KMS-11 (cell line): ENCODE measurements around the gene CHMP6.

Source experiments
- H2AFZ ChIP-seq: fragments of 200-600 bp; sonication (generic); 2 replicates; pipeline ENCODE4 v1.6.1; 2016; ENCODE audit warnings: antibody characterized with exemption, mixed run types, low read depth
- H3K27ac ChIP-seq: fragments of 200-600 bp; sonication (generic); 2 replicates; pipeline ENCODE4 v1.6.1; 2016; ENCODE audit warnings: mild to moderate bottlenecking, mixed run types
- H3K27me3 ChIP-seq: fragments of 200-600 bp; sonication (generic); 2 replicates; pipeline ENCODE4 v1.6.1; 2017; ENCODE audit warnings: mild to moderate bottlenecking, low read depth, mixed run types, moderate library complexity; ENCODE audit not compliant: insufficient read depth
- H3K36me3 ChIP-seq: fragments of 200-600 bp; sonication (generic); 2 replicates; pipeline ENCODE4 v1.6.1; 2017; ENCODE audit warnings: mild to moderate bottlenecking, mixed run types; ENCODE audit not compliant: insufficient read depth
- H3K4me1 ChIP-seq: fragments of 200-600 bp; sonication (generic); 2 replicates; pipeline ENCODE4 v1.6.1; 2016; ENCODE audit warnings: mild to moderate bottlenecking, low read depth, mixed run types; ENCODE audit not compliant: poor library complexity, severe bottlenecking
- H3K4me2 ChIP-seq: fragments of 200-600 bp; sonication (generic); 2 replicates; pipeline ENCODE4 v1.7.0; 2016; ENCODE audit warnings: mild to moderate bottlenecking, mixed run types
- H3K4me3 ChIP-seq: fragments of 200-600 bp; sonication (generic); IDR thresholded peaks from 2 replicates; pipeline ENCODE4 v1.6.1; 2017; ENCODE audit warnings: low read depth, low read length, mixed read lengths; ENCODE audit not compliant: insufficient read depth
- H3K79me2 ChIP-seq: fragments of 200-600 bp; sonication (generic); 2 replicates; pipeline ENCODE4 v1.6.1; 2016; ENCODE audit warnings: low read depth, mixed run types; ENCODE audit not compliant: insufficient read depth
- H3K9ac ChIP-seq: fragments of 200-600 bp; sonication (generic); 2 replicates; pipeline ENCODE4 v1.6.1; 2016; ENCODE audit warnings: mild to moderate bottlenecking, mixed run types
- H4K20me1 ChIP-seq: fragments of 200-600 bp; sonication (generic); 2 replicates; pipeline ENCODE4 v1.6.1; 2016; ENCODE audit warnings: mild to moderate bottlenecking, mixed run types; ENCODE audit not compliant: insufficient read depth
- TF ChIP-seq, protein P1 (sequence below): fragments of 200-600 bp; sonication (generic); conservative IDR thresholded peaks from 2 replicates; pipeline ENCODE4 v1.6.1; 2017; ENCODE audit warnings: low read depth, mild to moderate bottlenecking, antibody characterized with exemption, low read length, moderate library complexity, mixed read lengths

The CHMP6 gene

DNA sequence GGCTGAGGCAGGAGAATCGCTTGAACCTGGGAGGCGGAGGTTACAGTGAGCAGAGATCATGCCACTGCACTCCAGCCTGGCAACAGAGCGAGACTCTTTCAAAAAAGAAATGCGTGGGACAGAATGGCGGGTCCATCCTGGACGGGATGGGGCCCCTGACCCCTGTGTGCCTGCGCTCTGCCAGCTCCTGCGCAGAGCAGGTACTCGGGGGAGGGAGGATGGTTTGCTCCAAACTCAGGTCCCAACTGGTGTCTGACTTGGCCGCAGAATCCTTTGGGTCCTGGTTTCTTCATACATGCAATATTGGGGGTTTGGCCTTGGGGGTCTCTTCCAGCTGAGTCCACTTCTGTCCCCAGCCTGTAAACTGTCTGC lies 10.4 kb downstream of the CHMP6 start:
- Histone ChIP-seq H3K36me3 (no peaks in the 10 kb centered on the region; the same call in 1 of the 2 replicates), H3K4me2 (no peak overlapping the region), H3K27me3 (peaks cover 9% of the 10 kb centered on the region; the same call in 1 of the 2 replicates), H3K79me2 (no peaks in the 10 kb centered on the region), H3K9ac (no peak overlapping the region), H3K4me1 (peaks cover 10% of the 10 kb centered on the region), H4K20me1 (no peaks in the 10 kb centered on the region), H3K27ac (no peak overlapping the region), H2AFZ (no peak overlapping the region), H3K4me3 (no peak overlapping the region)
- TF ChIP-seq, protein P1, sequence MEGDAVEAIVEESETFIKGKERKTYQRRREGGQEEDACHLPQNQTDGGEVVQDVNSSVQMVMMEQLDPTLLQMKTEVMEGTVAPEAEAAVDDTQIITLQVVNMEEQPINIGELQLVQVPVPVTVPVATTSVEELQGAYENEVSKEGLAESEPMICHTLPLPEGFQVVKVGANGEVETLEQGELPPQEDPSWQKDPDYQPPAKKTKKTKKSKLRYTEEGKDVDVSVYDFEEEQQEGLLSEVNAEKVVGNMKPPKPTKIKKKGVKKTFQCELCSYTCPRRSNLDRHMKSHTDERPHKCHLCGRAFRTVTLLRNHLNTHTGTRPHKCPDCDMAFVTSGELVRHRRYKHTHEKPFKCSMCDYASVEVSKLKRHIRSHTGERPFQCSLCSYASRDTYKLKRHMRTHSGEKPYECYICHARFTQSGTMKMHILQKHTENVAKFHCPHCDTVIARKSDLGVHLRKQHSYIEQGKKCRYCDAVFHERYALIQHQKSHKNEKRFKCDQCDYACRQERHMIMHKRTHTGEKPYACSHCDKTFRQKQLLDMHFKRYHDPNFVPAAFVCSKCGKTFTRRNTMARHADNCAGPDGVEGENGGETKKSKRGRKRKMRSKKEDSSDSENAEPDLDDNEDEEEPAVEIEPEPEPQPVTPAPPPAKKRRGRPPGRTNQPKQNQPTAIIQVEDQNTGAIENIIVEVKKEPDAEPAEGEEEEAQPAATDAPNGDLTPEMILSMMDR = no peak

GRCh38 chr17:81002409-81003361 lies 11.0 kb downstream of the CHMP6 start:
- Histone ChIP-seq H3K27ac (no peak overlapping the region), H3K9ac (no peak overlapping the region), H3K4me1 (peaks cover 10% of the 10 kb centered on the region), H3K36me3 (no peaks in the 10 kb centered on the region; the same call in 1 of the 2 replicates), H2AFZ (no peak overlapping the region), H4K20me1 (no peaks in the 10 kb centered on the region), H3K27me3 (peaks cover 14% of the 10 kb centered on the region; the same call in 1 of the 2 replicates), H3K79me2 (no peaks in the 10 kb centered on the region), H3K4me2 (no peak overlapping the region), H3K4me3 (no peak overlapping the region)
- TF ChIP-seq, protein P1 = no peak

- TF ChIP-seq, protein P1 = no peak
- no peaks in the 10 kb centered on the region for H3K36me3 ChIP-seq
- no peak overlapping the region for H3K27ac ChIP-seq
- peaks cover 10% of the 10 kb centered on the region for H3K4me1 ChIP-seq
- no peaks in the 10 kb centered on the region for H3K79me2 ChIP-seq
- H3K4me3 ChIP-seq = no peak overlapping the region
- H3K4me2 ChIP-seq = no peak overlapping the region
- H4K20me1 ChIP-seq = no peaks in the 10 kb centered on the region
- H2AFZ ChIP-seq = no peak overlapping the region
- H3K27me3 ChIP-seq = peaks cover 26% of the 10 kb centered on the region
- H3K9ac ChIP-seq = no peak overlapping the region
Observed at GRCh38 chr17:81003711-81004475, 12.3 kb downstream of the CHMP6 start.

DNA sequence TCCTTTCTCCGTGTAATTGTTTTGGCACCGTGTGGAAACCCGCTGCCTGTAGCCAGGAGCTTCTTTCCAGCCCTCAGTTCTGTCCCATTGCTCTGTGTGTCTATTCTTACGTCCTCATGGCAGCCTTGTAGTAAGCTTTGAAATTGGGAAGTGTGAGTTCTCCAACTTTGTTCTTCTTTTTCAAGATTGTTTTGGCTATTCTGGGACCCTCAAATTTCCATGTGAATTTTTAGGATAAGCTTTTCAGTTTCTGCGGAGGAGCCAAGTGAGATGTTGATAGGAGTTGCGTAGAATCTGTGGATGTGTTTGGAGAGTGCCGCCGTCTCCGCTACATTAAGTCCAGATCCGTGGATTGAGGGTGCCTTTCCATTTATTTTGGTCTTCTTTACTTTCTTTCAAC lies 15.2 kb downstream of the CHMP6 start:
- H3K27ac ChIP-seq = no peak overlapping the region
- H3K27me3 ChIP-seq = peaks cover 55% of the 10 kb centered on the region
- H3K36me3 ChIP-seq = no peaks in the 10 kb centered on the region
- H3K4me2 ChIP-seq = no peak overlapping the region
- no peak overlapping the region for H2AFZ ChIP-seq
- H3K4me1 ChIP-seq = peaks cover 9% of the 10 kb centered on the region
- no peaks in the 10 kb centered on the region for H3K79me2 ChIP-seq
- TF ChIP-seq, protein P1 = no peak
- H4K20me1 ChIP-seq = no peaks in the 10 kb centered on the region
- no peak overlapping the region for H3K4me3 ChIP-seq
- no peak overlapping the region for H3K9ac ChIP-seq
